ENCODE data around the gene MLST8. TPM values are rescaled to one million over a fixed set of nuclear protein-coding genes. Genes with fewer than 3 reads are reported as not detected.

The MLST8 gene
- total RNA-seq, 1 experiment from 2014 or later, result 58.0 TPM

- DNase-seq, result no peak
- H3K4me3 Mint-ChIP-seq (ENCODE audit: low read depth, unreplicated experiment), result no peak overlapping the region
- H3K36me3 Mint-ChIP-seq (ENCODE audit: insufficient read depth, unreplicated experiment), result peaks cover 71% of the 10 kb centered on the region
- BruUV-seq (replicated peaks), result no TSS peak
- no peaks in the 10 kb centered on the region for H3K9me3 Mint-ChIP-seq (ENCODE audit: low read depth, unreplicated experiment)
- H3K4me1 Mint-ChIP-seq (ENCODE audit: low read depth, unreplicated experiment), result peaks cover 14% of the 10 kb centered on the region
- H3K27ac Mint-ChIP-seq (ENCODE audit: unreplicated experiment), result no peak overlapping the region
- peaks cover 17% of the 10 kb centered on the region for H3K27me3 Mint-ChIP-seq (ENCODE audit: unreplicated experiment)
- CTCF ChIA-PET, result no interaction called here
- TF ChIP-seq, protein P1, sequence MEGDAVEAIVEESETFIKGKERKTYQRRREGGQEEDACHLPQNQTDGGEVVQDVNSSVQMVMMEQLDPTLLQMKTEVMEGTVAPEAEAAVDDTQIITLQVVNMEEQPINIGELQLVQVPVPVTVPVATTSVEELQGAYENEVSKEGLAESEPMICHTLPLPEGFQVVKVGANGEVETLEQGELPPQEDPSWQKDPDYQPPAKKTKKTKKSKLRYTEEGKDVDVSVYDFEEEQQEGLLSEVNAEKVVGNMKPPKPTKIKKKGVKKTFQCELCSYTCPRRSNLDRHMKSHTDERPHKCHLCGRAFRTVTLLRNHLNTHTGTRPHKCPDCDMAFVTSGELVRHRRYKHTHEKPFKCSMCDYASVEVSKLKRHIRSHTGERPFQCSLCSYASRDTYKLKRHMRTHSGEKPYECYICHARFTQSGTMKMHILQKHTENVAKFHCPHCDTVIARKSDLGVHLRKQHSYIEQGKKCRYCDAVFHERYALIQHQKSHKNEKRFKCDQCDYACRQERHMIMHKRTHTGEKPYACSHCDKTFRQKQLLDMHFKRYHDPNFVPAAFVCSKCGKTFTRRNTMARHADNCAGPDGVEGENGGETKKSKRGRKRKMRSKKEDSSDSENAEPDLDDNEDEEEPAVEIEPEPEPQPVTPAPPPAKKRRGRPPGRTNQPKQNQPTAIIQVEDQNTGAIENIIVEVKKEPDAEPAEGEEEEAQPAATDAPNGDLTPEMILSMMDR (IDR thresholded peaks at IDR 0.05; ENCODE audit: unreplicated experiment), result no peak
- intact Hi-C loops (cut with micrococcal nuclease; ENCODE audit: unreplicated experiment), result no loop called here
Measured at GRCh38 chr16:2180461-2180860, 24.8 kb upstream of the MLST8 start.

- intact Hi-C loops (cut with micrococcal nuclease; ENCODE audit: unreplicated experiment), result no loop called here
- no peak for DNase-seq
- H3K27me3 Mint-ChIP-seq (ENCODE audit: unreplicated experiment), result peaks cover 25% of the 10 kb centered on the region
- no peak overlapping the region for H3K4me3 Mint-ChIP-seq (ENCODE audit: low read depth, unreplicated experiment)
- no peaks in the 10 kb centered on the region for H3K9me3 Mint-ChIP-seq (ENCODE audit: low read depth, unreplicated experiment)
- peaks cover 14% of the 10 kb centered on the region for H3K4me1 Mint-ChIP-seq (ENCODE audit: low read depth, unreplicated experiment)
- H3K36me3 Mint-ChIP-seq (ENCODE audit: insufficient read depth, unreplicated experiment), result peaks cover 68% of the 10 kb centered on the region
- TF ChIP-seq, protein P1 (IDR thresholded peaks at IDR 0.05; ENCODE audit: unreplicated experiment), result no peak
- CTCF ChIA-PET, result no interaction called here
- BruUV-seq (replicated peaks), result no TSS peak
- H3K27ac Mint-ChIP-seq (ENCODE audit: unreplicated experiment), result no peak overlapping the region
Measured at GRCh38 chr16:2180962-2181923, 24.0 kb upstream of the MLST8 start.

DNA sequence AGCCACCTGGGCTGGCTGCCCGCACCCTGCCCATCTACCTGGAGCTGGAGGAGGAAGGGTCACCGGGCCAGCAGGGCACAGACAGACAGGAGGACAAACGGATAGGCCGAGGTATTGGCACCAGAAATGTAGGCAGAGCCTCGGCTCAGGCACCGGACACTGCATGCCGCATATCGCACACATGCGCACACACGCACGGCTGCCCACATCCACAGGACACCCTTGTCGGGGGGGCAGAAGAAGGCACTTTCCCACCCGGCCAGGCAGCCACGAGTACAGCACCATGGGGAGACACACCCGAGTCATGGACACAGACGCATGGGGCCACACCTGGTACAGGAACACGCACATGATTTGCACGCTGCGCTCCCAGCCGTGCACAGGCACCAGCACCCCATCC lies 23.3 kb upstream of the MLST8 start:
- Mint-ChIP-seq H3K4me3 (ENCODE audit: low read depth, unreplicated experiment) (no peak overlapping the region), H3K9me3 (ENCODE audit: low read depth, unreplicated experiment) (no peaks in the 10 kb centered on the region), H3K4me1 (ENCODE audit: low read depth, unreplicated experiment) (peaks cover 14% of the 10 kb centered on the region), H3K27ac (ENCODE audit: unreplicated experiment) (no peak overlapping the region), H3K36me3 (ENCODE audit: insufficient read depth, unreplicated experiment) (peaks cover 62% of the 10 kb centered on the region), H3K27me3 (ENCODE audit: unreplicated experiment) (peaks cover 31% of the 10 kb centered on the region)
- TF ChIP-seq, protein P1 (IDR thresholded peaks at IDR 0.05; ENCODE audit: unreplicated experiment), result no peak
- DNase-seq, result no peak
- CTCF ChIA-PET, result no interaction called here
- intact Hi-C loops (cut with micrococcal nuclease; ENCODE audit: unreplicated experiment), result no loop called here
- BruUV-seq (replicated peaks), result no TSS peak

DNA sequence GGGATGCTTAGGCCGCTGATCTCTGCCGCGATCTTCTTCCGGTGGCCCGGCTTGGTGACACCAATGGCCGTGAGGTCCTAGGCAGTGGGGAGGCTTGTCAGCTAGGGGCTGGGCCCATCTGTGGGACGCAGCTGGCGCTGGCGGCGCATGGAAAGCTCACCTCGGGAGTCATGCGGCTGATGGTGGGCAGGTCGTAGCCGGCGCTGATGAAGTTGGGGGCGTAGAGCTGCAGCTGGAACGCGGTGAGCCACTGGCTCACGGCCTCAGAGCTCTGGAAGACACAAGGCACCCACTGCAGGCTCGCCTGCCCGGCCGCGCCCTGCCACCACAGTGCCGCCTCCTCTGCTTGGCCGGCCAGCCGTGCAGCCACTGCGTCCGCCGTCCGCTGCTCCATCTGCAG lies 21.6 kb upstream of the MLST8 start:
- Mint-ChIP-seq H3K36me3 (ENCODE audit: insufficient read depth, unreplicated experiment) (peaks cover 49% of the 10 kb centered on the region), H3K4me1 (ENCODE audit: low read depth, unreplicated experiment) (peaks cover 14% of the 10 kb centered on the region), H3K27me3 (ENCODE audit: unreplicated experiment) (peaks cover 31% of the 10 kb centered on the region), H3K9me3 (ENCODE audit: low read depth, unreplicated experiment) (no peaks in the 10 kb centered on the region), H3K4me3 (ENCODE audit: low read depth, unreplicated experiment) (no peak overlapping the region), H3K27ac (ENCODE audit: unreplicated experiment) (no peak overlapping the region)
- DNase-seq, result no peak
- intact Hi-C loops (cut with micrococcal nuclease; ENCODE audit: unreplicated experiment), result no loop called here
- CTCF ChIA-PET, result no interaction called here
- TF ChIP-seq, protein P1 (IDR thresholded peaks at IDR 0.05; ENCODE audit: unreplicated experiment), result no peak
- no TSS peak for BruUV-seq (replicated peaks)

Data from Calu3 (cell line).